Activated naive CD4-positive, alpha-beta T cell treated with anti-CD3 and anti-CD28 coated beads, Interleukin-2, amount 50 U/mL, for 72 hours (primary cell): ENCODE results near the gene FMNL2. TPM values are rescaled to one million over a fixed set of nuclear protein-coding genes. Genes with fewer than 3 reads are reported as not detected.

ENCODE experiments used
- ATAC-seq, 2 donors: fragments of 150-1000 bp; cut with Tn5 transposase; 2 replicates each; pipeline ENCODE4 v1.10.0; 2021; ENCODE audit warnings: mild to moderate bottlenecking in 2 of 2, moderate library complexity in 2 of 2
- DNase-seq, 2 donors: peaks; one replicate each; pipeline ENCODE4 v3.0.0; 2021 to 2022; ENCODE audit warnings: low spot score in 2 of 2
- H3K27ac Mint-ChIP-seq, 2 donors: one replicate each; pipeline ENCODE4 v1.8.0; 2022; ENCODE audit warnings: mild to moderate bottlenecking in 2 of 2, mixed read lengths in 2 of 2
- H3K36me3 Mint-ChIP-seq, 2 donors: one replicate each; pipeline ENCODE4 v1.8.0; 2022; ENCODE audit warnings: mixed read lengths in 2 of 2
- H3K9me3 Mint-ChIP-seq, 2 donors: one replicate each; pipeline ENCODE4 v1.8.0; 2022; ENCODE audit warnings: mixed read lengths in 2 of 2
- total RNA-seq, 2 donors: library from RNA; stranded (reverse); gene quantifications; one replicate each; pipeline ENCODE4 v1.2.3, GENCODE V29; 2022

FMNL2 gene
- total RNA-seq, 2 donors from 2014 or later: 0.34 to 8.0 TPM

DNA sequence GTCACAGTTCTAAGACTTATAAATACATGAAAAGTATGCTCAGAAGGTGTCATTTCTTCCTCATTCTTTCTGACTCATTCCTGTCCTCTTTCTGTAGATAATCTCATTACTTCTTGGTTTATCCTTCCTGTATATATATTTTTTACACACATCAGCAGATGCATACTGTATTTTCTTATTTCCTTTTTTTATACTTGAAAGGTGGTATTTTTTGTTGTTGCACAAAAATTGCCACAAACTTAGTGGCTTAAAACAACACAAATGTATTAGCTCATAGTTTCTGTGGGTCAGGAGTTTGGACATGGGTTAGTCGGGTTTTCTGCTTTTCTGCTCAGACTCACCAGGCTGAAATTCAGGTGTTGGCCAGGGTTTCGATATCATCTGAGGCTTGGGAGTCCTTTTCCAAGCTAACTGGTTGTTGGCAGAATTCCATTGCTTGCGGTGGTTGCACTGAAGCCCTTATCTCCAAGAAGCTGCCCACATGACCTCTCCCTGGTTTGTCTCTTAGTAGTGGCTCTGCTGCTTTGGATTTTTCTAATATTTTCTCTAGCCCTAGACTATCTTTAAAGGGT, 162.6 kb downstream of the FMNL2 start:
- no peaks in the 10 kb centered on the region for H3K9me3 Mint-ChIP-seq
- DNase-seq: no peak
- H3K27ac Mint-ChIP-seq: no peak overlapping the region
- peak in 1 of 2 donors; percentile 69 for ATAC-seq
- H3K36me3 Mint-ChIP-seq: no peaks in the 10 kb centered on the region

DNA sequence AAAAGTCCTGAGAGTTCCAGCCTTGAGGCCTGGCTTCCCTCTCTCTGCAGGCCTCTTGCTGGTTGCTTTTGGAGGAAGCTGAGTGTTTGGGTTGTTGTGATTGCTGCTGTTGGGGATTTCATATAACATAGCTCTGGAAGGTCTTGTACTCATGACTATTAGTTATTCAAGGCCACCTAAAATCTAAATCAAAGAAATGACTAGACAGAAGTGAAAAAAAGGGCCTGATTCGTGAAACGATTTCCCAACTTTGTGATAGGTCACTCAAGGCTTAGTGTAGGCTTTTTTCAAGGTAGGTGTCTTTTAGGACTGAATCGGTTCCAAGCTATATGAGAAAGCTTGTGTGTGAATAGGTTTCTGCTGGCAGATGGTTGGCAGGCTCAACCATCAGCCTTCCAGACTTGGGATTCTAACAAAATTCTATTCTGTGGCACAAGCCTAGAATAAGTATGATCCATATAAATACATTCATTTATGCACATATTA, 164.4 kb downstream of the FMNL2 start:
- no peaks in the 10 kb centered on the region for H3K36me3 Mint-ChIP-seq
- H3K27ac Mint-ChIP-seq: no peak overlapping the region
- no peak for ATAC-seq

DNA sequence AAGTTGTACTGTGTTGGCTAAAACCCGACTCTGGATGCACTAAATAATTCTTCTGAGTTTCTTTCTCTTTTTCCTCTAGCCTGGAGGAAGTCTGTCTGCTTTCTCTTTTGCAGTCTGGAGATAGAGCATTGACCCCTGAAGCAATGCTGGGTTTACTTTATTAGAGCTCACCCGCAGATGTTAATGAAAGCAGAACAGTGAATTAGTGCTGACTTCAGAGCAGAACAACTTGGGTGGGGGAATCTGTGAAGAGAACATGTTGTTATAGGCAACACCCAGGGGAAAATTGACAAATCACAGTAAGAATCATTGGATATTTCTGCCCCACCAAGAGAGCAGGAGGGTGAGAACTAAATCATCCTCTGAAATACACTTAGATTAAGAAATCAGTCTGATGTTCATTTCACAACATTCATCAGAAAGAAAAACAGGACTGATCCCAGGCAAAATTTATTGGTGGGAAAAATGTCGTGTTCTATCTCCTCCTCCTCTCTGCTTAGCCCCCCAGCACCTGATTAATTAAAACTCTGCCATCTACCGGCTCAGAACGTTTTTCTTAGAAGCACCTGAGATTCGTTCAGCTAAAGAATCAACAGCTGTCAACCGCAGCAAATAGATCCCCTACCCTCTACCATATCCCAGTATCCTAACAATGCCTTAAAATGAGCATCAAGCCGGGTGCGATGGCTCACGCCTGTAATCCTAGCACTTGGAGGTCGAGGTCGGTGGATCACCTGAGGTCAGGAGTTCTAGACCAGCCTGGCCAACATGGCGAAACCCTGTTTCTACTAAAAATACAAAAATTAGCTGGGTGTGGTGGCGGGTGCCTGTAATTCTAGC, 165.1 kb downstream of the FMNL2 start:
- no peaks in the 10 kb centered on the region for H3K36me3 Mint-ChIP-seq
- H3K27ac Mint-ChIP-seq: no peak overlapping the region
- DNase-seq (no peak), ATAC-seq (no peak)
- no peaks in the 10 kb centered on the region for H3K9me3 Mint-ChIP-seq

More for the DNA sequence above, 164.4 kb downstream of the FMNL2 start:
- no peaks in the 10 kb centered on the region for H3K9me3 Mint-ChIP-seq
- DNase-seq: no peak

DNA sequence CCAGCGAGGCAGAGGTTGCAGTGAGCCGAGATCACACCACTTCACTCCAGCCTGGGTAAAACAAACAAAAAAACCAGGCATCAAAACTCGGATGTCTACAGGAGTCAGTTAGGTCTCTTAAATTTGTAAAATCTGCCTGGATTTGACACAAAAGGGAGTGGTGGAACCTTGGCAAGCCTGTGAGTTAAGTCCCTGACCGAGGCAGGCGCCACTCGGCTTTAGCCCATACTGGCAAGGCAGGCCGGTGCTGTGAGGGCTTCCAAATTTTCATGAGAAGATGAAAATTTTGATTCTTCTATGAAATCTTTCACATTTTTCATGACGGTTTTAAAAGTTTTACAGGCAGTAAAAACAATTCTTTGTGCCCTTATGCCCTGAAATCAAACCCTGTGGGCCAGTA, 165.8 kb downstream of the FMNL2 start:
- H3K27ac Mint-ChIP-seq: no peak overlapping the region

DNA sequence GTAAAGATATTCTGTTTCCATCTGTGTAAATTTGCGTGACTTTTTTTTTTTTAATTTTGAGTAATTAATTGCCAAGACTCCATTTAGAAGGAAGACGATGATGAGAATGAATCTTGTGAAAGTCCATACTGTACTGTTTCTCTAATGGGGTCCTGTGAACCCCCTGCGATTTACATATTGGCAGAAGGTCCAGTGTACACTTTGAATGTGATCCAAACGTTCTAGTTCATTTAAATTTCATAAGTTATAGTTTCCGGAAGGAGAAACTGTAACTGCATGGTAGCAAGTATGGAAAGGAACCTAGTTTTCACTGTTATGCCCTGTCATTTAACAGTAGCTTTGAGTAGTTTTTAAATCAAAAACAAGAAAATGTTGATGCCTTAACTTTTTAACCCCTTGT, 166.7 kb downstream of the FMNL2 start:
- DNase-seq (no peak), ATAC-seq (no peak)
- Mint-ChIP-seq H3K27ac (no peak overlapping the region), H3K36me3 (no peaks in the 10 kb centered on the region), H3K9me3 (no peaks in the 10 kb centered on the region)

More for the DNA sequence above, 165.8 kb downstream of the FMNL2 start:
- no peak for DNase-seq
- Mint-ChIP-seq H3K9me3 (no peaks in the 10 kb centered on the region), H3K36me3 (no peaks in the 10 kb centered on the region)
- no peak for ATAC-seq

DNA sequence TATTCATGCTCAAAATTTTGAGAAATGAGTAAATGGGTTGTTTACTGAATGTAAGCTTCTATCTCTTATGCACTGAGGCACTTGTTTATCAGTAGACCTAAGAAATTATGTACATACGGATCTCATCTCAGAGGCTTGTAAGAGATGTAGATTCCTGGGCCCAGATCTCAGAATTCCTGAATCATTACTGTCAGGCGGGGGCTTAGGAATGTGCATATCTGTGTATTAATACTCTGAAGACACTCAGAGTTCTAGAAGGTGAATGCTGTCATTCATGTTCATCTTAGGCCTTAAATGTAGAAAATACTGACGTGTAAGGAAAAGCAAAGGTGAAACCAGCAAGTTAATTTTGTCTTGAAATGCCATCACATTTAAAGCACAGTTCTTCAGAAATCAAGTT, 169.6 kb downstream of the FMNL2 start:
- ATAC-seq: no peak
- H3K36me3 Mint-ChIP-seq: no peaks in the 10 kb centered on the region
- H3K9me3 Mint-ChIP-seq: no peaks in the 10 kb centered on the region
- H3K27ac Mint-ChIP-seq: no peak overlapping the region
- no peak for DNase-seq

DNA sequence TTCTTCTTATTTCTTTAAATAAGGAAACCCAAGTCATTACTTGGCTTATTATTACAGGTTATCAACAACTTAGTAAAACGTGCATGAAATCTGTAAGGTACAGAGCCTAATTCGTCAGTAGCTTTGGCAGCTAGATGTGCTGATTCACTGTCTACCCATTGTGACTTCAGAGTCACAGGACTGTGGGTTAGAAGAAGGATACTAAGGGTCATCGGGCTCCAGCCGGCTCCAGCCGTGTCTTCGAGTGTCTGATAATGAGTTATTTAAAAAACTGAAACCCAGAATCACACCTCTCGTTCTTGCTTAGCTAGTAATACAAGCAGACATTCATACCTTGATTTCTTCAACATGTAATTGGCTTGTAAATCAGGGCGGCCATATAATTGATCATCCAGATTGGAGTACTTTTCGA, 170.5 kb downstream of the FMNL2 start:
- no peak for DNase-seq
- no peak for ATAC-seq
- no peak overlapping the region for H3K27ac Mint-ChIP-seq
- H3K9me3 Mint-ChIP-seq: no peaks in the 10 kb centered on the region
- no peaks in the 10 kb centered on the region for H3K36me3 Mint-ChIP-seq

DNA sequence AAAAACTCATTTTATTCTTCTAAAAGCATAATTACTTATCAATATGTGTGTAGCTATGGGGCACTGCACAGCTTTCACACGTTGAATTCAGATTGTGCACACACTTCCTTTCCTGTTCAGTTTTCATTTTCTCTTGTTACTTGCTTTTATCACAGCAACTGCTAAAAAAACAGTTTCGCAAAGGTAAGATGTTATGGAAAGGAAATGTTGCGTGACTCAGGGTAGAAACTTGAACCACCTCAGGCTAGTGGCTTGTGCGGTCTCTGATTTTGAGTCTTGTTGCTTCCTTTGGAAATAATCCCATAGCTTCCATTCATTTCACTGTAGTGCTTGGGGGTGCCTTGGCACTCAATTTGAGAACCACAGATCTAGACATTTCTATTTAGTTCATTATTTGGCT, 171.9 kb downstream of the FMNL2 start:
- Mint-ChIP-seq H3K36me3 (no peaks in the 10 kb centered on the region), H3K9me3 (no peaks in the 10 kb centered on the region), H3K27ac (no peak overlapping the region)
- DNase-seq: peak in 1 of 2 donors; percentile 11
- peak; percentile 31 to 95 for ATAC-seq

DNA sequence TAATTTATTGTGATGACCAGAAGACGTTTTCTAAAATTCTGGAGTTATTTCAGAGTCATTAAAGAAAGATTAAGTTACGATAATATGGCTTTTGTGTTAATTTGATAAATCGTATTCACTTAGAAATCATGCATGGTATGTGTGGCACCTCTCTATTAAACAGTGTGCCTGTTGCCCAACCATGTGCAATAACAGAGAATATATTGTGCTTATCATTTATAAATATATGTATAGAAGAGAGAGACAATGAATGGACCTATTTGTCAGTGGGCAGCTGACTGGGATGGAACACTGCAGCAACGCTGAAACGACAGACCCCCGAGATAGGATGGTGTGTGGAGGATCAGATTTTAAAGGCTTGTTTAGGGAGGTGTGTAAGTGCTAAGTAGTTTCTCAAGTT, 172.9 kb downstream of the FMNL2 start:
- Mint-ChIP-seq H3K27ac (no peak overlapping the region), H3K9me3 (no peaks in the 10 kb centered on the region), H3K36me3 (no peaks in the 10 kb centered on the region)
- DNase-seq: no peak
- no peak for ATAC-seq

DNA sequence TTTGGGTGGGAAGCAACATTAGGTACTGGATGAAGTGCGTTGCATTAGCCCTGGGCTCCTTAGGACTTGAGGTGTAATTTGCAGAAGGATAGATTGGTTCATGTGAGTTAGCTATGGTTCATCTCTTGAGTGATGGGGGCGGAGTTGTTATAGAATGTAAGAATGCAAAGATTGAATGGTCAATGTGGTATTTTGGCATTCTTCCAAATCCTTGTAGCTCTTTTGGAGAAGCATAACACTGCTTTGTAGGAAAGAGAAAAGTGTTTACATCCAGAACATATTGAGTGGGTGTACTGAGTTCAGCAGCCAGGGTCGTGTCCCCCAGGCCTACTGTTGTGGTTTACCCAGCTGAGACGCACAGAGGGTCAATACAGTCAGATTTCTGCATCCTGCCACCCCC, 173.5 kb downstream of the FMNL2 start:
- DNase-seq: no peak
- no peak for ATAC-seq
- Mint-ChIP-seq H3K9me3 (no peaks in the 10 kb centered on the region), H3K36me3 (no peaks in the 10 kb centered on the region), H3K27ac (no peak overlapping the region)

DNA sequence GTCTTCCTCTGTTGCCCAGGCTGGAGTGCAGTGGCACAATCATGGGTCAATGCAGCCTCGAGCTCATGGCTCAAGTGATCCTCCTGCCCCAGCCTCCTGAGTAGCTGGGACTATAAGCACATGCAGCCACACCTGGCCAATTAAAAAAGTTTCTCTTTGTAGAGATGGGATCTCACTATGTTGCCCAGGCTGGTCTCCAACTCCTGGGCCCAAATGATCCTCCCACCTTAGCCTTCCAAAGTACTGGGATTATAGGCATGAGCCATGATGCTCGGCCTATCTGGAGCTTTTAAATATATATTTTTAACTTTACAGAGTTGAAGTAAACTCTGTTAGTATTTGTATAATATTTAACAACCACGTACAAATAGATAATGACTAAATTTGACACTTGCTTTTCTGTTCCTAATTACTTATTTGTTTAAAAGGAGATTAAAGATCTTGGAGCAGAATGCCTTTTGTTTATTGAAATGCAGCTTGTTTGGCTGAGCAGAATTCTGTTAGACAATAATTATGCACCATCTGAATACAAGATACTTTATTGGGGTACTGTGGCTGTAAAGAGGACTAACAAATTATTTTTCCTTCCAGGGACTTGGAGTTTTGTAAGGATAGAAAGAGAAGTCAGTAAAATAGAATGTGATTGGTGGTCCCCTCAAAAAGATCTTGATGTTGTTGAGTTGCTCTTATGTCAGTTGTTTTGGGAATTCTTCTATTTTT, 175.0 kb downstream of the FMNL2 start:
- no peak for ATAC-seq
- Mint-ChIP-seq H3K27ac (no peak overlapping the region), H3K36me3 (no peaks in the 10 kb centered on the region), H3K9me3 (no peaks in the 10 kb centered on the region)
- no peak for DNase-seq

DNA sequence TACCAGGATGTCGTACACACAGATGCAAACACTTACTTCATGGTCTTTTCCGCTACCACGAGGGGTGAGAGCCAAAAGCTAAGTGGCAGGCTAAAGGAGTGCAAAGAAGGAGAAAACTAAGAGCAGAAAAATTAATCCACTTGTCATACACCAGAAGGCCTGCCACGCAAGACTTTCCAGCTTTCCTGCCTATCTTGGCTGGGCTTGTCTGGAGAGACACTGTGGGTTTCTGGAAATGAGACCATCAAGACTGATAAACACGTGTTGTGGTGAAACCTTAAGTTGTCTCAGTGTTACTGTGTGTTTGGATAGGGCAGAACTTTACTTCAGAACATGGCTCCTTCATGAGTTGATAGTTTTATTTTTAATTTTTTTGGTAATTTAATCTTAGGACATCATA, 175.6 kb downstream of the FMNL2 start:
- Mint-ChIP-seq H3K36me3 (no peaks in the 10 kb centered on the region), H3K9me3 (no peaks in the 10 kb centered on the region), H3K27ac (no peak overlapping the region)
- no peak for DNase-seq
- ATAC-seq: no peak

DNA sequence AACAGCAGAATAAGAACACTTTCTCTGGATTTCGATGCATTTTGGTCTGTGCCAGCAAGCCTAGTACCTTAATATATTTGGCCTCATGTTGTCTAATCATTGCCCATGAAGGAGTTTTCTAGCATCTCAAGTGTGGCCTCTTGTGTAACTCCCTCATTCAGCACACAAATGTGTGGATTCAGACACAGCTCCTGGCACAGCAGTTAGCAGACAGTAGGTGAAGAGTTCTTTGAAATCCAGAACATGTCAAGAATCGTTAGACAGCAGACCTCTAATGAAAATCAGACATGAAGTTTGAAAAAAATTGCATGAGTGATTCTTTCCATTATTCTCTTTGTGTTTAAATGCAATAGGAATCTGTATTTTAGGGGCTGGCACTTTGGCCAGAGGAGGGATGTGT, 177.0 kb downstream of the FMNL2 start:
- no peaks in the 10 kb centered on the region for H3K36me3 Mint-ChIP-seq
- no peak for DNase-seq
- ATAC-seq: no peak
- H3K9me3 Mint-ChIP-seq: no peaks in the 10 kb centered on the region
- no peak overlapping the region for H3K27ac Mint-ChIP-seq

DNA sequence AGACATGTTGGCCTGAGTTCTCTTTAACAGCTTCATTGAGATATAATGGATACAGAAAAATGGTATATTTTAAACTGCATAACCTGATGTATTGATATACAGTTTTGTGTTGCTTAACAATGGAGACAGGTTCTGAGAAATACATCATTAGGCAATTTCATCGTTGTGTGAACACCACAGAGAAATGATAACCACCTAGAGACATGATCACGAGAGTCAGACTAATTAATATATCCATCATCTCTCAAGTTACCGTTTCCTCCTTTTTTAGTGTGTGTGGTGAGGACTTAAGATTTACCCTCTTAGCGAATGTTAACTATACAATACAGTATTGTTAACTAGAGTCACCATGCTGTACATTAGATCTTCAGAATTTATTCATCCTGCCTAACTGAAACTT, 178.1 kb downstream of the FMNL2 start:
- no peaks in the 10 kb centered on the region for H3K36me3 Mint-ChIP-seq
- H3K27ac Mint-ChIP-seq: no peak overlapping the region
- ATAC-seq (no peak), DNase-seq (no peak)
- no peaks in the 10 kb centered on the region for H3K9me3 Mint-ChIP-seq

DNA sequence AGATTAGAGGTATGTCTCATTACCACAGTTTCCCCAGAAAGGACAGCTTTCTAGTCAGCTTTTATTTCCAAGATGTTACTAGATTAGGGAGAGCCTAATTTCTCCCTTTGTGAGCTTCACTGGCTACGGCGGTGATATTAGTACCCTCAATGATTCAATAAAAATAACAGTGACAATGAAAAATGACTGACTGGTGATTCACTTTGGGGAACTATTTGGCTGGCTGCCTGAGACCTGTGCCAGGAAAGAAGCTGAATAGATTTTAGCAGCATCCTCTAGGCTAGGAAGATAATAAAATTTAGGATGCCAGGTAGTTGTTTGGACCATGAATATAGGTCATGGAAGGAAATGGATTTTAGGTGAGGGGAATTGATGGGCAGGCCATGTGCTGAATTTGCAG, 178.7 kb downstream of the FMNL2 start:
- no peak for DNase-seq
- H3K27ac Mint-ChIP-seq: no peak overlapping the region
- no peaks in the 10 kb centered on the region for H3K36me3 Mint-ChIP-seq
- no peaks in the 10 kb centered on the region for H3K9me3 Mint-ChIP-seq
- ATAC-seq: no peak

DNA sequence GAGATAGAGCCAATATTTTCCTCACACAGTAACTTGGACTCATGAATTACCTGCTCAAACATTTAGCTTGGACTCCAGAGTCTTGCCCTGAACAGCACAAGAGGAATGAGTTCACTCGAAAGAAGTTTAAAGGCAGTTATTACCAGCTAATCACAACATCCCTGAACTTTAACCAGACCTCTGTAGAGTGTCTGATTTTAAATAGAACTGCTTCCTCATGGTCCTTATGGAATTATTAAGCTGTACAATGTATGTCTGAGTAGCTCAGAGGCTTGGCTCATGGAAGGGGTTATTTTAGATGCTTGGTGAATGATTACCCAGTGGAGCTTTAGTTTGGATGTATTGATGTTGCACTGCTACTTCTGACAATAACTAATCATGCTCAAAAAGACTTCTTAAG, 183.1 kb downstream of the FMNL2 start:
- H3K36me3 Mint-ChIP-seq: no peaks in the 10 kb centered on the region
- no peaks in the 10 kb centered on the region for H3K9me3 Mint-ChIP-seq
- DNase-seq (no peak), ATAC-seq (no peak)
- no peak overlapping the region for H3K27ac Mint-ChIP-seq
